Suppressor macrophage treated with lipopolysaccharide for 4 hours (primary cell): ENCODE results near the gene NRP1.
"Not testable (repeated sequence)": the region's sequence is repeated elsewhere in the genome, so short reads cannot be mapped to it uniquely, and the experiment has no call there.

ENCODE experiments used
- DNase-seq: peaks from one replicate; pipeline ENCODE4 v3.0.0-alpha.2; 2020

NRP1 gene

DNA sequence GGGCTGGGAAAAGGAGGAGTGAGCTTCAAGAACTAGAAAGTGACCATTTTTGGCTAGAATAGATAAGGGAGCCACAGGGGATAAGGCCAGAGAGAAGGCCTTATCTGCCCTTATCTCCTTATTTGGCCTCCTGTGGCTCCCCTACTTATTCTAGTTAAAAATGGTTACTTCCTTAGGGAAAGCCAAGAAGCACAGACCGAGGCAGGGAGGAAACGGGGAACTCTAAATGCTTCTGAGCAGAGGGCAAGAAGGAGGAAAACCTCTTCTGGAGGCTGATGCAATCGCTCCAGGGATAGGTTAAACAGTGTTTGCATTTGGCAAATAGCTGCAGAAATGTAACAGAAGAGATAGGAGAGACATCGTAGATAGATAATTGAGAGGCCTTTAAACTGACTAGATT lies 18.6 kb downstream of the NRP1 start:
- no peak for DNase-seq

DNA sequence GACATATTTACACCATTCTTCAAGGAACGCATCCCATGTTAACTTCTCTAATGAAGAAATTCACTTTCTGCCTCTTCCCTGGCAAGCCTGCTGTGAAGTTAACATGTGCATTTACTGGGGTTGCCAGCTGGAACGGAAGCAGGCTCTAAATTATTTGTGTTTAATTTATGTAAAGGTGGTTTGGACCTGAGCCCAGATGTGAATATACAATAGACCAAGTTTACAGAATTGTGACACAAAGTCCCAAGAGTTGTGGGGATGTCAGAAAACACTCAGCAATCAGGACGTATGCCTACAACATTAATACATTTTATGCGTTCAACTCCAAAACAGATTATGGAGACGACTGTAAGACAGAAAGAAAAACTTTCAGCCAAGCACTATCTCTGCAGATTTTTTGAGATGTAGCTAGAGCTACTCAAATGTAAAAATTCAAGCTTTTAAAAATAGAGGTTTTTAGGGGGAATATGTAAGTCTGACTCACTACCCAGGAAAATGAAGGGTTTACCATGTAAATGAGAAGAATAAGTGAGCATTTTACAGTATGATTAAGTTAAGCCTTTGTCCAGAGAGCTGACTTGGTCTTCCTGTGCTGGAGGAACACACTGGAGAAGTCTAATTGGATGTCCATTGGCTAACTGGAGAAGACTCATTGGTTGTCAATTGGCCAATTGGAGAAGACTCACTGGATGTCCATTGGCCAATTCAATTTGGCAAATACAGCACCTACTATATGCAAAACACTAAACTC lies 19.5 kb downstream of the NRP1 start:
- no peak for DNase-seq

DNA sequence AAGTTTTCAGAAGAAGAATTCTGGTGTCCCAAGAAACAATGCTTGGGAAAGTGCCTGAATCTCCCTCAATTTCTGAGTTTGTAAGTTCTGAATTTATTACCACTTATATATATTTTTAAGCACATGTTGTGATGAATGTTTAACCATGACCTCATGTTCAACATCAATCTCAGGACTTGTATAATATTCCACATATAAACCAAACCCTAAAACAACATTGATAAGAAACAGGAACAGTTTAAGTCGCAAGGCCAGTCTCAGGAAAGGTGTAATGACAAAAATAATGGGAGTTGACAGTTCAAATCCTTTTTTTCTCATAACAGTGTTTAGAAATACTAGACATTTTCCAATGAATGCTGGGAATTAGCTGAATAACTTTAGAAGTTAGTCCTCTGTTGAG lies 22.8 kb downstream of the NRP1 start:
- no peak for DNase-seq

DNA sequence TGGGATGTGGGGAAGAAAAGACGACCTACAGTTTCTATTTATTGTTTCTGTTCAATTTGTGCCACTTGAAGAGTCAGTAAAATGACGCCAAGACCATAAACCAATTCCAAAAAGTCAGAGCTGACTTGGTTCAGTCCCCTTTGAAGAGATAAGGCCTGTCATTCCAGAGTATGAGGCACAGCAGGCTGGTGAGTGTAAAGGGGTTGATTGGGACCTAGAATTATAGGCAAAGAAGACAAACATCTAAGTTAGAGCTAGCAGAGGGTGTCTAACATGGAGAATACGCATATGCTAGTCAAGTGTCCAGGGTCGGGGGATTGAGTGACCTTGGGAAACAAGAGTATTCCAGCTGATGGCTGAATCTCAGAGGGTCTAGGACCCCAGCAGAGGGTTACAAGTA lies 23.6 kb downstream of the NRP1 start:
- DNase-seq: no peak

DNA sequence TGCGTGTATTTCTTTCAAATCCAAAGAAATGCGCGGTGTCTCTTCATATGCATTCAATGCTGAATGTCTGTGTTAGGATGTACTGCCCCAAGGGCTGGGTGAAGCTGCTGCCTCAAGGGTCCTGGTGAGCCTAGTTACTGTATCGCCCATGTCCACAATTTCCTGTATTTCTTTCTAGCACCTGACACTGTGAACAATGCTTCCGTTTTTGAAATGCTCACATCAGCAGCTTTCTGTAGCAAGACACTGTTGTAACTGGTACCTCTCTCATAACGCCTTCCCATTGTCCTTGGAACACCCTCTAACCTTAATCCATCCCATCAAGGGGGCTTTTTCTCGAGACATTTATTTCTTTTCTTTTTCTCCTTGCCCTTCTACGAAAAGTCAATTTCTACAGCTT lies 25.1 kb downstream of the NRP1 start:
- no peak for DNase-seq

DNA sequence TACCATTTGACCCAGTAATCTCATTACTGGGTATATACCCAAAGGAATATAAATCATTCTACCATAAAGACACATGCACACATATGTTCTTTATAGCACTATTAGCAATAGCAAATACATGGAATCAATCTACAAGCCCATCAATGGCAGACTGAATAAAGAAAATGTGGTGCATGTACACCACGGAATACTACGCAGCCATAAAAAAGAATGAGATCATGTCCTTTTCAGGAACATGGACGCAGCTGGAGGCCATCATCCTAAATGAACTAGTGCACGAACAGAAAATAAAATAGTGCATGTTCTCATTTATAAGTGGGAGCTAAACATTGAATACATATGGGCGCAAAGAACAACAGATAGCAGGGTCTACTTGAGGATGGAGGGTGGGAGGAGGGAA lies 26.6 kb downstream of the NRP1 start:
- DNase-seq: no peak

DNA sequence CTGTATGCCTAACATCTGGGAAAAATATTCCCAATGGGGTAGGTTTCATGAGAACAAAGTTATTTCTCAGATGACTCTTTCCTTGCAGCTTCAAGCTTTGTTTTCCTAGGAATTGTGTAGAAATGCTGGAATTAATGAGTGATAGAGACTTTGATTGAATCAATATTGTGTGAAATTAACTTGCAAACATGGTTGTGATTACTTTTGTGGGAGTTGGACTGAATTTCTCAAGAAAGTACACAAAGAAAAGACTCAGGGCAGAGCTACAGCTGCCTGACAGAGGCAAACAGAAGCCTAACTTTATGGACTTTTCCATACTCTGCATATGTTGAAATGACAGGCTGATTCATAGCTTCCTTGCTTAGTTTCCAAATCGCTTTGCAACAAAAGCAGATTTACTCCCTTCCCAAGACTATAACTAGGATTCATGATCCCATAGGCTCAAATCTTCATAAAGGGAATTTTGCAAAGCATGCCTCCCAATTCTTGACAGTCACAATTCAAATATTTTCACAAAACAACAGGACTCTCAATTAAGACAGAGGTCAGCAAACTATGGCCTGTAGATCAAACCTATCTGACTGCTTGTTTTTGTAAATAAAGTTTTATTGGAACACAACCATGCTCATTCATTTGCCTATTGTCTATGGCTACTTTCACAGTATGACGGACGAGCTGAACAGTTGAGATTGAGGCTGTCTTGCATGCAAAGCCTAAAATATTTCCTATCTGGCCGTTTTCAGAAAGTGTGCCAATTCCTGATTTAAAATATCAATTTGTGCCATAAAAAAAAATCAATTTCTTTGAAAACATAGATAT lies 27.6 kb downstream of the NRP1 start:
- peak; percentile 41 for DNase-seq

DNA sequence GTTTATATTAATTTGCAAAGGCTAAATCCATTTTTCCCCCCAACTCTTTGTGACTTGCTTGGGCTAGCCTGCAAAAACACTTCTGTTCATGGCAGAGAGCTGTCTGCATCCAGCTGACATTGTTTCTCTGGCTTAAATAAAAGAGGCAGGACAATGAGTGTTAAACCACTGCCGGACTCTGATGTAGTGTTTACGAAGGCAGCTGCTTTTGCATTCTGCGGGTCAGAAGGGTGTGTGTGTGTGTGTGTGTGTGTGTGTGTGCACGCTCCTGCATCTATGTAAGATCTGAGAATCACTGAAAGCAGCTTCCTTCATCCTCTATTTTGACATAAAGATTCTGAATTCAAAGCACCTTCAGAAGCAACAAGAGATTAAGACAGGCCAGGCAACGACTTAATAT lies 28.3 kb downstream of the NRP1 start:
- DNase-seq: no peak

DNA sequence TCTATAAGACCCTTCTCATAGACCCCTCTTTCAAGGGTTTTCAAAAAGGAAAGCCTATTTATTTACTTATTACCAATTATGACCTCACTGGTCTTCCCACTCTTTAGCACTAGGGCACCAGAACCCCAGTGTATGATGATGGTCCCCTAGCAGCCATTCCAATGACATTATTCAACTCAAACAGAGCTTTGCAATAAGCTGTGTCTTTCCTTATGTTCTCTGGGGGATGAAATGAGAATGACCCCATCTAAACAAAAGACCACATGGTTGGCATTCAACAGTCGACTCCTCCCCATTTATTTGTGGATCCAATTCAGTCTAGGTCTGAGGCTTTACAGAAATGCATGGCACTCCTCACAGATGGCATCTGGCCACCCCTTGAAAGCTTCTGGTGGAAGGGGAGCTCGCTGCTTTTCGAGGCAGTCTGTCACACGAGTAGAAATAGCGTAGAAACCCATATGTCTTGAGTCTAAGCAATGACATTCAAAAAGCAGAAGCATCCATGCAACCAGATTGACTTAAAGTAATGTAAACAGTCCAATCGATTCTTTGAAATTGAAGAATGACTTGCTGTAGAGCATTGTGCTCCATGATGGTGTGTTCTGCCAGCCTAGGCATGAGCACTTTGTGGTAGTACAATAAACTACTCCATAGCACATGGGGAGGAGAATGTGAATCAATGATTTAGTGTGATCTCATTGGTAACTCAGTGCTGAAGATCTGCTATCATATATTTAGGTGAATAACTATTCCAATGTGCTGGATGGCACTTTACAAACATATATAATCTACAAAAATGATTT lies 29.8 kb downstream of the NRP1 start:
- DNase-seq: no peak

DNA sequence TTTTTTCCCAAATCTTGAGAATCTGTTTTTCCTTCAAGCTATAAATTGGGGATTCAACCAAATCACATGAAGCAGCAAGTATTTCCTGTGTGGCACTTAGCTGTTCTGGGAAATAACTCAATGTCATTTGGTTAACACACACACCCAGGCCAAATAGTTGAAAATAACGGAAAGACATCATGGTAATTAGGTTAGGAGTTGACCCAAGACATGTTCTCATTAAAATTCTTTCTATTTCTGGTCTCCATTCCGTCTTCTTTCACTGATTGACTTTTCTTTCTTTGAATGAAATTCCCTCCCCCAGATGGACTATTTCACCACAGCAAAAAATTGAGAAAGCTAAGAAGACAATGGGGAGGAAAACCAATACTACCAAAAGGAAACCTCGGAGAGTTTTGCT lies 30.5 kb downstream of the NRP1 start:
- no peak for DNase-seq

DNA sequence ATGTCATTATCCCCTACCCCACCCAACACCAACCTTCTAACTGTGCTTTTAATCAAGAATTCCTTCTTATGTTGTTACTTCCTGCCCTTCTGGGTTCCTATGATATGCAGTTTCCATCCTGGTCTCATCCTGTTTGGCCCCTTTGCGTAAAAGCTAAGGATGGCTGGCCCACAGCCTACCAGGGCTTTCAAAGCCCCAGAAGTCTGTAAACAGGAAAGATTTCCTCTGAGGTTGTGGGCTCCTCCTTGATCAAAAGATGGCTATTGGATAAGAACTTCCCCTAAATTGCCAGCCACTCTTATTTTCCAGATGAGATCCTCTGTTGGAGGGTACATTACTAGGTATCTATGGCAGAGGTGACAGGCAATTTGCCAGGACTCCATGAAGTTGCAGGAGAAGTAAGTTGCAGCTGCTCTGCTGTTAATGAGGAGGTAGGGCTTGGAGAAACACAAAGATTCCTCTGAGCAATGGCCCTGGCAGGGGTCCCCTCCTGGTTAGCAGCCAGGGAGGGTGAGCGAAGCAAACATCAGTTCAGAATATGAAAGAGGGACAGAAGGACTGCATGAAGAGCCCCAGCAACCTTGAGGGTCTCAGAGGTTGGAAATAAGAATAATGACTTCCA lies 32.1 kb downstream of the NRP1 start:
- no peak for DNase-seq

DNA sequence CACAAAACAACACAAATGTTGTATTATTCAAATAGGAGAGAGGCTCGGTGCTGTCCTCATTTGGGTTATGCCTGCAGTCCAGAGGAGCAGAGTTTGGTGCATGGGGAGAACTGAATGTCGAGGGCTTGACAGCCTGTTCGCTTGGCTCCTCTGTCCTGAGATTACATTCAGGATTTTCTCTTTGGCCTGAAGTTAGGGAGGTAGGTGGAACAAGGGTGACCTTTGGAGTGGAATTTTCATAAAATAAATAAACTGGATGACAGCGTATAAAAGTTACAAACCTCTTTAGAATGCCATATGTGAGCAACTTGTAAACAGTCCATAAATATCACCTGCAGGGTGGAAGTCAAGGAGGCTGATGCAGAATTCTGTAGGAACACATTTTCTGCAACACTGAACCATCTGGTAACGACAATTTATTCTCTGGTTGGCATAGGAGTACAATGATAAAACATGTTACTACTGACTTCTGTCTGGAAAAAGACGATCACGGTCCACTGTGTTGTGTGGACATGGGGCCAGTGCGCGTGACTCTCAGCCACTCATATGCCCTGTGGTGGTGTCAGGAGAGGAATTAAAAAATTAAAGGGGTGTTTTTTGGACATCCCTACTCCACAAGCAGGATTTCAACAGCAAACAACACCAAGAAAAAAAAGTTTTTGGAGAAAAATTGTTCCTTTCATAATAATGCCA lies 33.2 kb downstream of the NRP1 start:
- no peak for DNase-seq

DNA sequence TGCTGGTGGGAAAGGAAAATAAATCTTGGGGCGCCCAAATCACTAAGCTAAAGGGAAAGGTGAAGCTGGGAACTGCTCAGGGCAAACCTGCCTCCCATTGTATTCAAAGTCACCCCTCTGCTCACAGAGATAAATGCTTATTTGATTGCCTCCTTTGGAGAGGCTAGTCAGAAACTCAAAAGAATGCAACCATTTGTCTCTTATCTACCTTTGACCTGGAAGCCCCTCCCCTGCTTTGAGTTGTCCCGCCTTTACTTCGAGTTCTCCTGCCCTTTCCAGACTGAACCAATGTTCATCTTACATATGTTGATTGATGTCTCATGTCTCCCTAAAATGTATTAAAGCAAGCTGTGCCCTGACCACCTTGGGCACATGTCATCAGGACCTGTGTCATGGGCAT lies 33.9 kb downstream of the NRP1 start:
- not testable (repeated sequence) for DNase-seq

DNA sequence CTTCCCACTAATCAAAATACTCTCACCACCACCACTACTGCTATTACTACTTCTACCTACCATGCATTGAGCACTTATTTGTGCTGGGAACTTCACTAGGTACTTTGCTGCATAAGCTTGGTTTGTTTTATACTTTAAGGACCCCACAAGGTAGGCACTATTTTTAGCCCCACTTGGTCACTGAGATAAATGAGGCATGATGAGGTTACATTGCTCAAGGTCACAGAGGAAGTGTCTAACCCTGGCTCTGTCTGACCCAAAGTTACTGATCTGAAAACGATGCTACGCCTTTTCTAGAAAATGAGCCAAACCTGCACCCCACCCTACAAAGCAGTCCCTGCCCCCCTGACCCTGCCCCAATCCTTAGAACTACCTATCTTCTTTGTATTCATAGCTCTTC lies 35.6 kb downstream of the NRP1 start:
- no peak for DNase-seq

DNA sequence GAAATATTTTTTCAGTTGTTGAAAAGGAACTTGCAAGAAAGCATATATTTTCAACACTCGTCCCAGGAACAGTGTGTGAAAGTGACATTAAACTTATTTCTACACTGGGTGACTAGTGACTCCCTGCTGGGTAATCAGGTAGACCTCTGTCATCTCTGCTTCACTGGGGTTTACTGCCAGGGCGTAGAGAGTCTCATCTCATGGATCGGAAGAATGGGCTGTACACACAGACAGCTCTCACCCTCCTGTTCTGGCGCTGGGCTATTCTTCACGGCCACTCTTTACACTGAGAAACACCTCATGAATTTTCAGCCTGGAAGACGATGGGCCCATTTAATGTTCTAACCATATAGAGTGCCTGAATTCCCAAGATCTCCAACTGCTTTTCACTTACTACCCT lies 36.4 kb downstream of the NRP1 start:
- no peak for DNase-seq

DNA sequence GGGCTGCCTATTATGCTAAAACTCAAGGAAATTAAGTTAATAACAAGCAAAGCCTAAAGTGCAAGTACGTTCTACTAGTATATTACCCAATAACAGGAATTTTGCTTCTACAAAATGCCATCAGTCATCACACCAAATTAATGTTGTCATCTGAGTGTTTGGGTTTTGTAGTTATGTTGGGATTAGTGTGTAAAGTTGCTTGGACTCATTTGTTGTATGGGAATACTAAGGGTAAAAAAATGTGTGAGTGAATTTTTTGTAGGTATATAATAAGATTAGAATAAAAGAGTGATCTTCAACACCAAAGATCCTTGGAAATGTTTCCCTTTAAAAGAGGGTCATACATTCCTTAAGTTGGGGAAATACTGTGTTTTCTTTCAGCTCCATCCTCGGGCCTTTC lies 38.6 kb downstream of the NRP1 start:
- DNase-seq: no peak

DNA sequence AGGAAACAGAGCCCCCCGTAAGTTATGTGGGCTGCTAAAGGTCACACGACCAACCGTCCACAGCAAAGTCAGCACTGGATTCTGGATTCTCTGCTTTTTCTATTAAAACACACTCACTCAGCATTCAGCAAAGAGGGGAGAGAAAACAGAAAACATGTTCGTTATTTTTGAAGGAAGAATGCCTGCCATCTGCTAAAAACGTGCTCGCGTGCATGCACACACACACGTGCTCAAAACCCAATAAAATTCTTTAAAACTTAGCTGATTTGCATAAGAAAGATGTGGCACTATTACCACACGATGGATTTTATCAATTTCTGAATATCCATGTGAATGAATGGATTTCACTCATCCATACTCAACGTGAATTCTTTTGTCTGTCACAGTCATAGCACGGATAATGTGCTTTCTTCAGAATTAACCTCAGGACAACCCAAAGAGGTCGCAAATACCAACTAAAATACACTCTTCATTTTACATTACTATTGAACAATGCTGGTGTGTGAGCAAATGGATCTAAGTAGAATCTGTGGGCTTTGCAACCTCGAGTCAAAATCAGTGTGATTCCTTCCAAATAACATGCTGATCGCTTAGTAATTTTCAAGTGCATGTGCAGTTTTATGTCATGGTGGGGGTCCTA lies 40.8 kb downstream of the NRP1 start:
- DNase-seq: no peak

DNA sequence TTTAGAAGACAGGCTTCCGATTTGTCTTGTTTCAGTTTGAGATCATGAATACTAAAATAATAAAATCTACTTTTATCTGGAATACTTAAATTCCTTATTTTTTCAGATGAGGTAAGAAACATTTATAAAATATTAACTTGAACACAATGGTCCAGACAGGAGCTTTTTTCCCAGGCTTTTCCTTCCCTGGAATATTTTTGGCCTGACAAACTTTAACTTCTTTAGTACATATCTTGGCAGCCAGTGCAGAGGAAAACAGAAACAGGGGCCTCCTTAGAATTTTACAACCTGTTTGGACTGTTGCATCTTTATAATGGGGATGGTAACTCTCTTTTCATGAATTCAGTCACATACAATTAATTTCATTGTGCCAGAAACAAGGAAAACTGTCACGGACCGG lies 41.4 kb downstream of the NRP1 start:
- DNase-seq: no peak

DNA sequence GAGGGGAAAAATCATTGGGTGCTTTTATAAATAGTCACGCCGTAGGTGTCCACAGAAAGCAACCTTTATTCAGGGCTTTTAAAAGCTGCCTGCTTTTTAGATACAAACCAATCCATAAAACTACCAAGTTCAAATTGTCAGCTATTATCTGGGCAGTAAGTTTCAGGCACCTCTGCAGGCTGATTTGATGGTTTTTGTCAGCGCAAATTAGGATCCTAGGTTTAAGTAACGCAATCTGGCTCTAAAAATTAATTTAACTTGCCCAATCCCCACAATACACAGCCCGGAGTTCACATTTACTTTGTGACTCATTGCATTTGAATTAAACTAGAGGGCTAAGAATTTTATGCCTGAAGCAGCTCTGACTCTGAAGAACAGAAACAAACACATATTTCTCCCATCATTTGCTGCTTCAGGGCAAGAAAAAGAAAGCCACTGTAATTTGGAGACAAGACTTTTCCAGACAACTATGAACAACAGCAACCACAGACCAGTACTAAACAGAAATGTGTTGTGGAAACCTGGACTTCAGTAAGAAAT lies 43.3 kb downstream of the NRP1 start:
- no peak for DNase-seq

DNA sequence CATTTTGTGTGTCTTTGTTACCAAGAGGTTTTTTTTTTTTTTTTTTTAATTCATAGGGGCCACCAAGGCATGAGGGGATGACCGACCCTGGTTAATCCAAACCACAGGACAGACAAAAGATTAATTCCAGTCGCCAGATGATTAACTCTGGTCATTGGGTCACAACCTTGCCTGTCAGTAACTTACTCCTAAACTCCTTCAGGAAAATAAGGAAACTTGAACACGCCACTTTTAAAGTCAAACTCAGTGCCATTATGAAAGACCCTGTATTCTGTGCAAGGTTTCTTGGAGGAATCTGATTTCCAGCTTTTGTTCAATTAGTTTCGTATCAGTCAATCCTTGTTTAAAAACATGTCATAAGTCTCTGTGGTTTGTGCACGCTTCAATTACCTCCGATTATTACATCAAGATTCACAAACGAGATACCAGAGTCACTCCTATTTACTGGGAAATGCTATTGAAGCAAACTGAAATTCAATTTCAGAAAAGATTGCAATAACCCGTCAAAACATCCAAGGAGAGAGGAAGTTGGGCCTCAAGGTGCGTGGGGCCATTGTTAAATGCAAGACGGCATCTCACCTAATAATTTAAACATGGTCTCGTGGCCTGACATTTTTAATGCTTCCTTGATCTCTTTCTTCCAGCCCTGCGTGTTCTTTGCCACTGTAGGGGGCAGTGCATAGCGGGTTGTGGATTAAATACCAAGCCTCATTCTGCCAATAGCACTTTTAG lies 44.0 kb downstream of the NRP1 start:
- DNase-seq: no peak

DNA sequence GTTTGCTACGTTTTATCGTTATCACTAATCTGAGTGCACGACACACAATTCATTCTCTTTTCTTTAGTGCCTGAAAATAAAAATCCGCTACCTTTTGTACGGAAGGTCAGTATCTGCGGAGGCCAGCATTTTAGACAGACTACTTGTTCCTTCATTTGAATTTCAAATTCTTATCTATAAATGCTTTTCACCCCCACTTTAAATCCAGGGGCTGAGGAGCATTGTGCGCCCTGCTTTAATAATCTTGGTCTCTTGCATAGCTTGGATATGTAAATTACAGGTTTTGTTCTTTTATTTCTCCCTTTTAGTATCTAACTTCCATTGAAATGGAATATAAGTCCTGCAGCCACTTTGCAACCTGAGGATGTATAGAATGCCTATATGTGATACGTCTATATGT lies 44.7 kb downstream of the NRP1 start:
- no peak for DNase-seq
